Peyer's patch (tissue), 4 donors: ENCODE results near the gene MYO1D.

Experiments used
- CTCF ChIP-seq, 6 experiments: fragments of 450-650 bp in 4 of 6; fragments of 200-600 bp in 2 of 6; sonication (generic) in 1 of 6; IDR thresholded peaks; one replicate each; pipeline ENCODE4 v1.5.1; 2017 to 2019; ENCODE audit warnings: antibody characterized with exemption in 6 of 6, mild to moderate bottlenecking in 3 of 6, moderate library complexity in 1 of 6
- POLR2A ChIP-seq, 2 donors: fragments of 450-650 bp; IDR thresholded peaks; one replicate each; pipeline ENCODE4 v1.5.1; 2017; ENCODE audit warnings: antibody characterized with exemption in 2 of 2, mild to moderate bottlenecking in 2 of 2, moderate library complexity in 2 of 2

GRCh38 chr17:32917081-32917480 is 40.2 kb upstream of the MYO1D start:
- TF ChIP-seq CTCF (IDR thresholded peaks at IDR 0.05) = no peak
- no peak for TF ChIP-seq POLR2A (IDR thresholded peaks at IDR 0.05)
